Left lobe of liver (tissue), 2 donors: ENCODE data around the gene BRIP1. TPM values are rescaled to one million over a fixed set of nuclear protein-coding genes. Genes with fewer than 3 reads are reported as not detected.
"Not testable (repeated sequence)": the region's sequence is repeated elsewhere in the genome, so short reads cannot be mapped to it uniquely, and the experiment has no call there.

Experiments used
- ATAC-seq: fragments of 200-7000 bp; cut with Tn5 transposase; one replicate; pipeline ENCODE4 v1.9.1; 2020; ENCODE audit warnings: mild to moderate bottlenecking, moderate library complexity
- DNase-seq: peaks from one replicate; pipeline ENCODE4 v3.0.0-alpha.2; 2020; ENCODE audit warnings: low spot score
- total RNA-seq: library from RNA; stranded (reverse); gene quantifications from one replicate; pipeline ENCODE4 v1.2.1, GENCODE V29; 2021
- donor health status: DM: no; HTN: no; CAD: no; lungs with moderate emphysema.
- donor health status: DM: no; HTN: yes; CAD: no.

BRIP1 gene
- total RNA-seq, 1 donor from 2014 or later: 1.2 TPM

- DNase-seq (no peak), ATAC-seq (no peak)
Observed at GRCh38 chr17:61833536-61834193, 29.7 kb downstream of the BRIP1 start.

- DNase-seq (no peak), ATAC-seq (no peak)
Observed at GRCh38 chr17:61832463-61832862, 30.9 kb downstream of the BRIP1 start.

- DNase-seq (no peak), ATAC-seq (no peak)
Observed at GRCh38 chr17:61831099-61831498, 32.2 kb downstream of the BRIP1 start.

GRCh38 chr17:61828694-61829093 lies 34.6 kb downstream of the BRIP1 start:
- DNase-seq (no peak), ATAC-seq (no peak)

- ATAC-seq (no peak), DNase-seq (no peak)
Observed at GRCh38 chr17:61827649-61828395, 35.5 kb downstream of the BRIP1 start.

GRCh38 chr17:61826866-61827265 lies 36.5 kb downstream of the BRIP1 start:
- not testable (repeated sequence) for DNase-seq, ATAC-seq

- not testable (repeated sequence) for ATAC-seq, DNase-seq
Observed at GRCh38 chr17:61826198-61826597, 37.1 kb downstream of the BRIP1 start.

- ATAC-seq (no peak), DNase-seq (no peak)
Observed at GRCh38 chr17:61825448-61826137, 37.7 kb downstream of the BRIP1 start.

- ATAC-seq (no peak), DNase-seq (no peak)
Observed at GRCh38 chr17:61822326-61823285, 40.7 kb downstream of the BRIP1 start.

GRCh38 chr17:61821655-61822054 lies 41.7 kb downstream of the BRIP1 start:
- ATAC-seq (no peak), DNase-seq (no peak)

- ATAC-seq, DNase-seq: not testable (repeated sequence)
Observed at GRCh38 chr17:61819265-61819664, 44.1 kb downstream of the BRIP1 start.

- no peak for DNase-seq
Observed at GRCh38 chr17:61818225-61818624, 45.1 kb downstream of the BRIP1 start.

GRCh38 chr17:61817452-61817851 lies 45.9 kb downstream of the BRIP1 start:
- ATAC-seq (no peak), DNase-seq (no peak)

More at GRCh38 chr17:61818225-61818624, 45.1 kb downstream of the BRIP1 start:
- no peak for ATAC-seq

GRCh38 chr17:61816538-61816937 lies 46.8 kb downstream of the BRIP1 start:
- no peak for ATAC-seq
- no peak for DNase-seq

- DNase-seq: no peak
- no peak for ATAC-seq
Observed at GRCh38 chr17:61815863-61816503, 47.3 kb downstream of the BRIP1 start.

- DNase-seq: no peak
Observed at GRCh38 chr17:61814485-61814884, 48.8 kb downstream of the BRIP1 start.

GRCh38 chr17:61813211-61813610 lies 50.1 kb downstream of the BRIP1 start:
- DNase-seq (no peak), ATAC-seq (no peak)

More at GRCh38 chr17:61814485-61814884, 48.8 kb downstream of the BRIP1 start:
- ATAC-seq: no peak

GRCh38 chr17:61812747-61813146 lies 50.6 kb downstream of the BRIP1 start:
- ATAC-seq (no peak), DNase-seq (no peak)

GRCh38 chr17:61809816-61810392 lies 53.4 kb downstream of the BRIP1 start:
- DNase-seq (no peak), ATAC-seq (no peak)

- DNase-seq: no peak
- no peak for ATAC-seq
Observed at GRCh38 chr17:61808442-61808841, 54.9 kb downstream of the BRIP1 start.
